ENCODE measurements around the gene ZNF692.
A peak's percentile ranks its signal among the peaks of the same experiment; 100 is the strongest.

ZNF692 gene

DNA sequence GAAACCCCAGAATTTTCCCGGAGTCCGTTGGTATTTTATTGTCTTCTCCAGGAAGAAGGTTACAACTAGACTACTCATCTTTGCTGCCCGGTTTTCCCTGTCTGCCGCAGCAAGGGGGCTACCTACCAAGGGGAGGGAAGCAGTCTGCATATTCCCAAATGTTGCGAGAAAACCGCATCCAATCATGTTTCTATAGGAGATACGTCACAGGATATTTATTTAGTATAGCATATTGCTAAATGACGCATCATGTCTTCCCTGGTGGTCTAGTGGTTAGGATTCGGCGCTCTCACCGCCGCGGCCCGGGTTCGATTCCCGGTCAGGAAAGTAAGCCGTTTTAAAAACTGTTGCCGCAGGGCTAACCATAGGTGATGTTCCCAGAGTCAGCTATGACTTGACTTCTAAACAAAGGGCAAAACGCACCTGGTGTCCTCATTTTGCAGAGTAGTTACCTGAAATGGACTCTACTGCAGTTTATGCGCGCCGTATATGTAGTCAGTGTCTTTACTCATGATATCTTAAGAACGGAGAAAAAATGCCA, 15.2 kb upstream of the ZNF692 start:
- peak in 1 of 2 experiments; percentile 81 for DNase-seq

DNA sequence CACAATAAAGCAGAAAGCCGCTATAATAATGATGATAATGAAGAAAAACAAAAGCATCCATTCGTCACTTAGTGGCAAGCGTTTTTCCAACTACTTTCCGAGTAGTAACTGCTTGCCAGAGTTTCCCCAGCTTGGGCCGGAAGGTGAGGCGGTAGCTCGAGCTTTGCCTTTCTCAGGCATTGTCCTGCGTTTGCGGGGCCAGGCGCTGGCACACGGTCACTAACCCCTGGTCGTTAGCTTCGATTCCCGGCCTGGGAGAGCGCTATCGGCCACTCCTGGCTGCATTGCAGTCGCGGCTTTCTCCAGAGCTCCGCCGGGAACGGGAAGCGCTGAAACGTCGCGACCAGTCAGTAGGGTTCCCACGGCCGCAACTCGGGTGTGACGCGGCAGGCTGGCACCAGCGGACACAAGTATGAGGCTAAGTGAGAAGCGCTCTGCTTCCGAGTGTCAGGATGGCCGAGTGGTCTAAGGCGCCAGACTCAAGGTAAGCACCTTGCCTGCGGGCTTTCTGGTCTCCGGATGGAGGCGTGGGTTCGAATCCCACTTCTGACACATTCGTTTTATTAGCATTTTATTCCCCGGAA, 14.6 kb upstream of the ZNF692 start:
- DNase-seq: peak; percentile 66 to 81

DNA sequence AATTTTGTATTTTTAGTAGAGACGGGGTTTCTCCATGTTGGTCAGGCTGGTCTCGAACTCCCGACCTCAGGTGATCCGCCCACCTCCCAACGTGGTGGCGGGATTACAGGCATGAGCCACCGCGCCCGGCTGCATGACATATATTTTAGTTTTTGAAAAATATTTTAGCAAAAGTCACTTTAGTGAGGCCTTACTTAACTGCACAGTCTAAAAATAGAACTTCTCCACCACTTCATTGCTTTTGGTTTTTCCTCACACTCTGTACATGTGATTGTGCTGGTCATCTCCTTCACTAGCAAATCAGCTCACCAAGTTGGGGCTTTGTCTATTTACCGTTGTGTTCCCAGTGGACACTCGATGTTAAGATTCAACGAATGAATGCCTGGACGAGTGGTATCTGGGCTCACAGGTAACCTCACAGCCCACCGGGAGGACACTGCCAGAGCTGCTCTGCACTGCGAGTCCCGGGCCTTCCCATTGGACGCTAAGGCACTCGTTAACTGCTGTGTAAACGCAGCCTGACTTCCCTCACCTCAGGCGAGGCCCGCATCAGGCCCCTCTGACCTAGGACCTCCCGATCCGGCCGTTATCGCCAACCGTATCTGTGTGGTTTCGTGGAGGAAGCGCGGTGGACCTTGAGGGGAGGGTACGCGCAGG, 14.0 kb upstream of the ZNF692 start:
- DNase-seq: peak; percentile 8 to 28

DNA sequence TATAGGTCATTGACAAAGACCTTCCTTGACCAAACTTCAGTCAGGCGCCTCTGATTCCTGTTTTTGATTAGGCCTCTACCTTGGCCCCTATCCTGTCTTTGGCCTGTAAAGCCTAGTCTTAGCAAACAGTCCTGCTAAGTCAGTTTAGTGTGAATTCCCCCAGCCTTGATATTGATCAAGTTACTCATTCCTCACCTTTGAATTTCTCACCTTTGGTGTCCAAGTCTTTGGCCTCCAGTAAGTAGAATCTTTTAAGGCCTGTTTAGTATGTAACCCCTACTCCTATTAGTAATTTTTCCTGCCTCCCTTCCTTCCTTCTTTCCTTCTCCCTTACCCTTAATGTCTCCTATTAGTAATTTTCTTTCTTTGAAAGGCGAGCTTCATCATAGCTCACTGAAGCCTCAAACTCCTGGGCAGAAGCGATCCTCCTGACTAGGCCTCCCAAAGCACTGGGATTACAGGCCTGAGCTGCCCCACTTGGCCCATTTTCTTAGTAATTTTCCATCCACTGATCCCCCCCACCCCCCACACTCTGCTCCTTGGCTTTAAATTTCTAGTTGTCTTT, 13.0 kb upstream of the ZNF692 start:
- no peak for DNase-seq

DNA sequence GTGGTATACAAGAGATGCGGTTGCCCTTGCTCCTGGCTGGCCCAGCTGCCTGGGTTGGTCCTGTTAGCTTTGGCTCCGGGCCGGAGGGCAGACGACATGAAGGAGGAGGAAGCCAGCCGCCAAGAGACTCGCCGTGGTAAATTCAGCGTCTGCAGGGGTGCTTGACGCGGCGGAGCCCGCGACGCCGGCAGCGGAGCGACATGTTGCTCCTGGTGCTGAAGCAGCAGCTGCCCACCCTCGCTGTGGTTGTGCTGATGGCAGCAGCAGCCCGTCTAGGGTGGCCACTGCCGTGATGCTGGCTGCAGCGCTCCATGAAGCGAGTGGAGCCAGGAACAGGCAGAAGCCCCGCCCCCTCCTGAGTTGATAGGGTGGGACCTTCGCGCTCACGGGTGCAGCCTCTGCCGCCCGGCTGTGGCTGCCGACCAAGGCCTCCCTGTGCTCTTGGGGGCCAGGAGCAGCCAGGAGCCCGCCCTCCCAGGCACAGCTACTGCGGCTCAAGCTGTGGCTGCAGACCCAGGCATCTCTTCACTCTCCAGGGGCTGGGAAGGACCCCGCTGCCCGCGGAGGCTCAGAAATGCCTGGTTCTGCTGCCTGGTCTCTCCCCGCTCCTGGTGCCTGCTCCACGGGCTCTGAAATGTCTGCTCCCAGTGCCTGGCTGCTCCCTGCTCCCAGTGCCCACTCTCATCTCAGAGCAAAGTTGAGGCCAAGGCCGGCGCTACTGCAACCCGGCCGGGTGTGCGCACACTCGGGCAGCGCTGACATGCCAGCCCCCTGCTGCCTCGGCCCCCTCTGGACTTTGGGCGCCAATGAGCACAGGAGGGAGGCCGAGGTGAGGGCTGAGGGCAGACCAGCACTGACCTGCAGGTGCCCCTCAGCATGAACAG, 4.4 kb upstream of the ZNF692 start:
- DNase-seq: peak; percentile 49 to 58

DNA sequence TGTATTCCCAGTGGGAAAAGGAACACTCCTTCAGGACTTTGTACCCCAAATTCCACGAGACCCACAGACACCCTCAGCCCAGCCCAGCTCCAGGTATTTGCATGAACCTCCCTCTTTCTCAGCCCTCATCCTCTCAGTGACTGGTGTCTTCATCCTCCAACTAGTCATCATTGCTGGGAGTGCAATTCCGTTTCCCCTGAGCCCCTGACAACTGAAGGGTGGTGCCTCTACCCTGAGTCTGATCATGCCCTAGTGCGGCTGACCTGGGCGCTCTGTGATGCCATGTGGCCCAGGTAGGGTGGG, 3.8 kb upstream of the ZNF692 start:
- no peak for DNase-seq

DNA sequence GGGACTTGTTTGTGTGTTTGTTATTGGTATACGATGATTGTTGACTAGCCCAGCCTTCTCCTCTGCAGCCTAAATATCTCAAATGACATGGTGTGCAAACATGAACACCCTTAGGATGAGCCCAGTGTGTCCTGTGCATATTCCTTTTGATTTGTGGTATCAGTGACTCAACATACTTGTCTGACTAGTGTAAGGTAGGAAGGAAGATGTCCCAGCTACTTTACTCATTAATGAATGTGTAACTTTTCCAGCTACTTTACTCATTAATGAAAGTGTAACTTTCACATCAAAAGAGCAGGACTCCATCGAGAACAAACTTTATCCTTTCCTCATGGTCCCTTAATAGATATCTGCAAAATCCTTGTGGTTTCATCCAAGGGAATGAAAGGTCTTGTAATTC, 2.7 kb upstream of the ZNF692 start:
- DNase-seq: no peak

DNA sequence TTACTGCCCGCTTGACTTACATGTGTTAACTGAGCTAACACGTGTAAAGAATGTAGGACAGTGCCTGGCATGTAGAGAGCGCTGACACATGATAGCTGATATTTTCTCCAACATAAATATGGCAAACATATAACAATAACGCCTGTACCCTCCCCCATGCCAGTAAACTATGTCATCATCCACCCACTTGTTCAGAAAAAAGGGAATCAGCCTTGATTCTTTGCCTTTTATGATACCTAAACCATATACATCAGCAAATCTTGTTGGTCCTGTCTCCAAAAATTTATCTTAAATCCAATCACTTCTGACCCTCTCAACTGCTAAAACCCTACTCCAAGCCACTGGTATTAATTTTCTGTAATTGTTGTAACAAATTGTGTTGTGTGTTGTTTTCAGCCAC, 1.1 kb upstream of the ZNF692 start:
- no peak for DNase-seq

DNA sequence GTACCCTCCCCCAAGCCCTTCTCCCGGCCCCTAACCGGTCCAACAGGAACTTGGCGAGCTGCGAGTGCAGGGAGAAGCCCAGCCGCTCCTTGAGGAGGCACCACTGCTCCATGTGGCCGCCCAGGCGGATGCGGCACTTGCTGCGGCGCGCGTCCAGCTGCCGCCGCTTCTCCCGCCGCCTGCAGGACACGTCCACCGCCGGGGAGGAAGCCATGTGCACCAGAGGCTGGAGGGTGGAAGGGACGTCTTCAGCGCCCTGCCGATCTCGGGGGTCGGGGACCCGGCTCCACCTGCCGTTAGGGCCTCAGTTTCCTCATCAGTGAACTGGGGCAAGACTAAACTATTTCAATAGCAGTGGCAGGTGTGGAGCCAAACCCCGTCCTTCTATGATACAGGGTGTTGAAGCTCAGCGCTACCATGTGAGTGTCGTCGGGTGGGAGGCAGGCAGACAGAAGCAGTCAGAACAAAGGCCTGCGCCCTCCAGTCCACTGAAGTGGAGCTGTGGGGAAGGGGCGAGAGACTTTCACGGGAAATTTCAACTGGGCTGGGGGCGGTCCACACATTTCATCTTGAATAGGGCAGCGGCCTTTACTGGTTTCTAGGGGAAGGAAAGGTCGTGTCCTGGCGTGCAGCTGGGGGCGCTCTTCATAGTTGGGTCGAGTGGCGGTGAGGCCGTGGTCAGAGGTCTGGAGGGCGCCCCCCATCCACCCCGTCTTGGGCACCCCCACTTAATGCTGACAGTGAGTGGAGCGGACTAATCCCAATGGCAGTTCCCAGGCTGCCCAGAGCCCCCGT, 592 bp downstream of the ZNF692 start:
- no peak for DNase-seq

DNA sequence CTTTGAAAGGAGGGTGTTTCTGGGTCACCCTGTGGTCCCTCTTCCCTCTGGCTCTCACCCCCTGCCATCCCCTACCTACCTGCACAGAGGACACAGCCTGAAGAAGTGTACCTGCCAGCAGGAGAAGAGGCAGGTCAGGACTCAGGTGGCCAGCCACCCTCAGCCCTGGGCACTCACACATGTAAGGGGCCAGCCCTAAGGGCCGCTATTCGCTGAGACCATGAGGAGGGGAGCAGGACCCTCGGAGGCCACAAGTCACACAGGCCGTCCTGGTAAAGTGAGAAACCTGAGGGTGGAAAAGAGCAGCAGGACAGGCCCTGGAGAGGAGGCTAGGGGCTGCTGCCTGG, 1.2 kb downstream of the ZNF692 start:
- no peak for DNase-seq

DNA sequence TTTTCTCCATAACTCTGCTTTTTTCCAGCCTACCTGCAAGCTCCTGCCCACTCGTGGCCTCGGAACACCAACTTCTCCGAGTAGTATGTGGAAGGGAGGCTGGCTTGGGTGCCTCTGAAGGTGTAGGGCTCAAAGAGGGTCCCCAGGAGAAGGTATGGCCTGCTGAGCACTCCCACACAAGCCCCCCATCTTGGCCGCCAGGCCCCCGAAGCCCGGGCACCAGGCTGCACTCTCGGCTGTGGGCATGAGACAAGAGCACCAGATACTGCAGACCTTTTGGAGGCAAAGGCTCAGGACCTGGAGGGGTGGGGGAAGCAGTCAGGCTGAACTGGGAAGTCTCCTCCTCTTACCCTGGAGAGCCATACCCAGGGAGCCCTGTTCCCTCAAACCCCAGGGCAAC, 1.7 kb downstream of the ZNF692 start:
- no peak for DNase-seq

DNA sequence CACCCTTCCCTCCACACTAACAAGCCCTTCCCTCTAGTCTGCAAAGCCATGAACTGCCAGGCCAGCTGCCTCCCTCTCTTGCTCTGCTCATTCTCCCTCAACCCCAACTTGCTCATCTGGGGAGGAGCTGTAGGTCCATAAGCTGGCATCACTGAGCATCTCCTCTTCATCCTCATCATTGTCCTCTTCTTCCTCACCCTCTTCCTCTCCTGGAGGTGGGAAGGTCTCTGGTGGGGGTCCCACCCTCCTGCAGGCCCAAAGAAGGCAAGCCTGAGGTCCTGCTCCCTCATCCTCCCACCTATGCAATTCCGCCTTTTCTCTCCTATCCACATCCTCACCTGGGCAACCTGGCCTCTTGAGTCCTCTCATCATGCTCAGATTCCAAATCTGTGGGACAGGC, 2.7 kb downstream of the ZNF692 start:
- no peak for DNase-seq

DNA sequence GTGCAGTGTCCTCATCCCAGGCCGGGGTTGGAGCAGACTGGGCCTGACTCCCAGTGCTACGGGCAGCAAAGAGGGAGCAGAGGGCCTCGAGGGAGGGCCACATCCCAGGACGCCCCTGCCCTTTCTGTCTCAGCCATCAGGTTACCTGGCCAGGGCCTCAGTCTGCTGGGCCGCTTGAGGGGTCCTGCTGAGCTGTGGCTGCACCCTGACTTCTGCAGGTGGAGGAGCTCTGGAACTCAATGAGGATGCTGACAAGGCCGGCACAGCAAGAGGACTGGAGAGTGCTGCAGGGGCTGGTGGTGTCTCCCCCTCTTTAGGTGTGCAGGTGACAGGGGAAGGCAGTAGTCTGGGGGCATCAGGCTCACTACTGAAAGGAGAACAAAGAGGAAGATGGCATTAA, 3.3 kb downstream of the ZNF692 start:
- DNase-seq: no peak

DNA sequence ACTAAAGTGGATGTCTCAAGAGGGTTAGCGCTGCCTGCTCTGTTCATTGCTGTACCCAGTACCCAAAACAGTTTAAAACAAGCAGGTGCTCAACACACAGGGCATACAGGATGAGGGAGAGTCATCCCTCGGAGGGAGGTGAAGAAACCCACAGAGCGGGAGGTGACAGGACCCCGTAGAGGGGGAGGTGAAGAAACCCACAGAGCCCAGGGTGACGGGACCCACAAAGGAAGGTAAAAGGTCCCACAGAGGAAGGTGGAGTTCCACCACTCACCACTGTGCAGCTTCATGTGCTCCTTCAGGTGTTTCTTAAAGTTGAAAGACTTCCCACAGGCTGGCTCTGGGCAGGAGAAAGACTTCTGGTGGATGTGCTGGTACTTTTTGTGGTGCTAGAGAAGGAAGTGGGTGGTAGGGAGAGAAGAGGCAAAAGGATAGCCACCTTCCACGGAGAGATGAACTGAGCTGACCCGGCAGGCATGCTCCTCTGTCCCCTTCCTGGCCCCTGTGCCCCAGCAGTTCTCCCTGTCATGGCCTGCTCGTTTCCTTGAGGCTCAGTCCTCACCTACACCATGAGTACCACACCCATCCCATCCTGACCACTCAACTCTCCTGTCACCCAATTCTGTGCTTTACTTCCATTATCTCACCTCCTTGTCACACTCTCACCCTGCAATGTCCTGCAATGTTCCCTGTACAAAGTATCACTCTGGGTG, 5.1 kb downstream of the ZNF692 start:
- no peak for DNase-seq

DNA sequence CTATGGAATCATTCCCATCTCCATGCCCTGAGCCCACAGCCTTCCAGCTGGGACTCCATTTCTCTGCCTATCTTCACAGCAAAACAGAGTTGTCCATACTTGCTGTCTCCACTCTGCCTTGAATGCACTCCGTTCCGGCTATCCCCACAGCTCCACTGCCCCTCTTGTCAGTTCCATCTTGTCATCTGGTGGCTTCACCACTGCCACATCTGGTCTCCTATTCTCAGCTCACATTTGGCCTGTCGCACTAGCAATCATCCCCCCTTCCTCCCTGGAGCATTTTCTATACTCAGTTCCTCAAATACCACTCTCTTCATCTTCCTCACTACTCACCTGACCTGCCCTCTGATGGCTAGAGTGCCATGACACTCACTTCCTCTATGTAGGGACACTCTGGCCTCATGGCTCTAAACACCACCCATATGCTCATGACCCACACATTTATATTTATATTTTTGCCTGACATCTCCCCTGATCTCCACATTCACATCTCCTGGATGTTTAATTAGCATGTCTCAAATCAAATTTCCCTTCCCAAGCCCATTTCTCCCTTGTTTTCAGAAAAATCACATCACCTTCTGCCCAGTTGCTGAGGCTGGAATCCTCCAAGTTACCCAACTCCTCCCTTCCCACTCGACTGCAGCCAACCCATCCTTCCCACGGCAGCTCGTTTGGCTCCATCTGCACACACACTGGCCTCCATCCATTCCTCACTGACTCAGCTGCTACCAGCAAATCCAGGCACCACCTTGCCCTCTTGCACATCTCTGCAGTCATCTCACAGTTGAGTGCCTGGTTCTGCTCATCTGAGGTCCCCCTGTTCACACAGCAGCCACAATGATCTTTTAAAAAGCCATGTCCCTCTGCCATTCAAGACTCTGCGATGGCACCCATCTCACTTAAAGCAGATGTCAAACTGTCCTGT, 6.1 kb downstream of the ZNF692 start:
- DNase-seq: no peak

DNA sequence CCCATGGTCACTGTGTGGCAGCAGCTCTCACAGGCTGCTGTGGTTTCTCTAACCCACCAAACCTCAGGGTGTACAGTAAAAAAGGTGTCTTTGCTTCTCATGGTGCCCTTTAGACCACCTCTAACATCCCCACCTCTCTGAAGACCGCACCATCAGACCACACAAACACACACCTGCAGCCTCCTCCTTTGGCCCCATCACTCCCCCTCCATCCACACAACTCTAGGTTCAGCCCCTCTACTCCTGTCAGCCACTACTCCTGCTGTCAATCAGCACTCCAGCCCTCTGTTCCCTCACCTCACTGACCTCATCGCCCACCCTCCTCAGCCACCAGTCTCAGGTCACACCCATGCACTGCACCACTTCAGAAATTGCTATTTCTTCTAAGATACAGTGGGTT, 7.5 kb downstream of the ZNF692 start:
- DNase-seq: no peak

DNA sequence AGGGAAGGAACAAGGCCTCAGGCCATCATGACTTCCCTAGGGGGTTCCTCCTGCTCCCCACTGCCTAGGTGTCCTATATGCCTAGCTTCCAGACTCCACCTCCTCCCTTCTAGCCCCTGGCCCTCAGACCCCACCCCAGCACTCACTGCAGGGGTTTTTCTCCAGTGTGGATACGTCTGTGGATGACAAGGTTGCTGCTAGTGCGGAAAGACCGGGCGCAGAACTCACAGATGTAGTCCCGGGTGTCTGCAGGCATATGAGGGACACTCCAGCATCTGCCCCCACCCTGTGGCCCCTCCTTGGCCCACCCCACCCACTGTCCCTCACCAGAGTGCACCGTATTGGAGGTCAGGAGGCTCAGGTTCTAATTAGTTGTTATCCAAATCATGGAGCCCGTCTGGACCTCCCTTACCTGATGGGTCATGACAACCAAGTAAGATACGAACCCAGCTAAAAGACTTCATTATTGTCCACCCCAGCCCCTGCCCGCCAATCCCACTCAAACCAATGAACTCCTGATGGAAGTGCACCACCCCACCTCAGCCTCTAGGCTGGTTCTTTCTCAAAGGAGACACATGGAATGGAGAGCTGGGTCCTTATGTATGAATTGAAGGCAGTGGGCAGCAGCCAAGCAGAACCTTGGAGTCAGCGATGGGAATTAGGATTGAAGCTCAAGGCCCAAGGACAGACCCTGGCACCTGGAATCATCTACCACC, 8.2 kb downstream of the ZNF692 start:
- no peak for DNase-seq

DNA sequence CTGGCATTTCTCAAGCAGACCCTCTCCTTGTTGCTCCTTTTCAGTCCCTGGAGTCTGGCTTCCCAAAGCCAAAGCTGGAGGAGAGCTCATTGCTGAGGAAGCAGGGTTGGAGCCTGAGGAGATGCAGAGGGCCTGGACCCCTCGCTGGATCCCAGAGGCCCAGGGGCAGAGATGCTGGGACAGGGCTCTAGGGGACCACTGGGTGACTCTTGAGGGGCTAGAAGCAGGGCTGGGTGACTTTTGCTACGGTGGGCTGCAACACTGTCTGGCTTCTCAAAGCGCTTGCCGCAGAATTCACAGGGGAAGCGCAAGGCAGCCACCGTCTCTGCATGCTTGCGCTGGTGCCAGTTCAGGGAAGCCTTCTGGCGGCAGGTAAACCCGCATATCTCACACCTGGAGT, 8.8 kb downstream of the ZNF692 start:
- no peak for DNase-seq

DNA sequence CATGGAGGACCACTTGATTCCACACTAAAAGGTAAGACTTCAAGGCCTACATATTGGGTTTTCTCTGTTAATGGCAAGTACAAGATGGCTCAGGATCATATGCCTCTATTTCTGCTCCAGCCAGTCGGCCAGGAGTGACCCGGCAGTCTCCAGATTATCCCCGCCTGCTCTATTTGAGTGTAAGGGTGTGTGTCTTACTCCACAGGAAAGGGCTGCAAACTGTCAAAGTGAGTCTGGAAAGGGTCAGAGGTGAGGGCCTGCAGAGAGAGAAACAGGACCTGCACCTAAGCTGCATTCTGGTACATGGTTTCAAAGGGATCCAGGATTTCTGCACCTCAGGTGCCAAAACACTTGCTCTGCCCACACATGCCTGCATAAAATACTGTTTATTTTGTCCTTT, 9.2 kb downstream of the ZNF692 start:
- no peak for DNase-seq

DNA sequence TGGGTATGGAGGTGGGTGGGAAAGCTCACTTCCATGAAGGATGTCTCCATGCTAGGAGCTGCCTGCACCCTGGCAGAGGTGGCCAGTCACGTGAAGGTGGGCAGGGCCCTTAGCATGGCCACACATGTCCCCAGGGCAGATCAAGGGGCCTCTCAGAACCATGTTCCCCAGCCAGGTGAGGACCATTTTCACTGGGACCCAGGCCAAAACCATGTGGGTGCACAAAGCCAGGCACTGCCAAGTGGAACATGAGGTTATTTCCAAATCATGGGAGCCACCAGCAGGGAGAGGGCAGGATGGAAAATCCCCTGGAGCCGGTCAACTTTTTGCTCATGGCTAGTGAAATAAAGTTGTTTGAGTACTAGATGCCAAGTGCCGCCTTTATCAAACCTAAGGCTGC, 9.7 kb downstream of the ZNF692 start:
- DNase-seq: no peak

DNA sequence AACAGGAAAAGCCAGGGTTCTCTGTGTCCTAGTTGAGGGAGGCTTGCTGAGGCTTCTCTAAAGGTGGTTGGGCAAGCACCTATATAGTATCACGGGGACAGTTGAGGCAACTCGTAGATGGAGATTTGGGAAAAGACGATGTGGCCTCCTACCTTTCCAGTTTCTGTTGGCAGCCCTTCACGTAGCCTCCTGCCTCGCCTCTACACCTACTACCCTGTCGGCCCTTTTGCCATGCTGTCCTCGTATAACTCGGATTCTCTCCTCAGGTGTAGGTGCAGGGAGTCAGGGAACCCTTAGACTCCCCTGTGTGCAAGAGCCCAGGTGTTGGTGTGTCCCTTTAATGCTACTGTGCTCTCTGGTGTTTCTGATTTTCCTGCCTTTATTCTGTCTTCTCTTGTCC, 10.3 kb downstream of the ZNF692 start:
- no peak for DNase-seq
